LNCaP clone FGC (cell line): ENCODE measurements around the gene COL21A1.

Experiments used
- DNase-seq: peaks from one replicate; pipeline ENCODE4 v3.0.0-alpha.2; 2011; ENCODE audit warnings: low read depth
- H3K4me3 ChIP-seq: 2 replicates; pipeline ENCODE4 v1.5.1; 2011; ENCODE audit warnings: mild to moderate bottlenecking, low read depth, low read length, control low read depth
- CTCF ChIP-seq: IDR thresholded peaks from 2 replicates; pipeline ENCODE4 v1.5.1; 2012; ENCODE audit warnings: mild to moderate bottlenecking; ENCODE audit not compliant: control insufficient read depth, insufficient read depth; ENCODE audit errors: extremely low read depth

The COL21A1 gene

GRCh38 chr6:56211724-56212123, 35.7 kb downstream of the COL21A1 start:
- no peak for DNase-seq
- H3K4me3 ChIP-seq, result no peak overlapping the region
- TF ChIP-seq CTCF, result no peak

- DNase-seq, result no peak
- TF ChIP-seq CTCF, result no peak
- no peak overlapping the region for H3K4me3 ChIP-seq
These were observed 43.2 kb downstream of the COL21A1 start for GRCh38 chr6:56204134-56204533.

- DNase-seq, result no peak
- no peak for TF ChIP-seq CTCF
- H3K4me3 ChIP-seq, result no peak overlapping the region
These were observed 47.4 kb downstream of the COL21A1 start for GRCh38 chr6:56199956-56200355.

- H3K4me3 ChIP-seq, result no peak overlapping the region
- no peak for TF ChIP-seq CTCF
- no peak for DNase-seq
These were observed 53.5 kb downstream of the COL21A1 start for GRCh38 chr6:56193846-56194245.

- TF ChIP-seq CTCF, result no peak
- no peak overlapping the region for H3K4me3 ChIP-seq
- DNase-seq, result no peak
These were observed 59.0 kb downstream of the COL21A1 start for GRCh38 chr6:56188429-56188828.

GRCh38 chr6:56187686-56188085, 59.7 kb downstream of the COL21A1 start:
- H3K4me3 ChIP-seq, result no peak overlapping the region
- DNase-seq, result no peak
- TF ChIP-seq CTCF, result no peak

- no peak overlapping the region for H3K4me3 ChIP-seq
- no peak for TF ChIP-seq CTCF
- no peak for DNase-seq
These were observed 70.6 kb downstream of the COL21A1 start for GRCh38 chr6:56176741-56177140.
